Epithelial cell of esophagus (primary cell): ENCODE measurements around the gene ANGEL1.

ENCODE experiments used
- DNase-seq: peaks from one replicate; pipeline ENCODE4 v3.0.0; 2010; ENCODE audit warnings: low read depth
- H3K4me3 ChIP-seq: 2 replicates; pipeline ENCODE4 v1.5.1; 2011; ENCODE audit warnings: mild to moderate bottlenecking, low read length, control low read depth
- CTCF ChIP-seq: IDR thresholded peaks from 2 replicates; pipeline ENCODE4 v1.5.1; 2011; ENCODE audit warnings: low read depth, mild to moderate bottlenecking, low read length, control low read depth, inconsistent platforms; ENCODE audit not compliant: insufficient read depth; ENCODE audit errors: missing control alignments

ANGEL1 gene

GRCh38 chr14:76770521-76771436 lies 41.9 kb downstream of the ANGEL1 start:
- no peak for DNase-seq
- peak; percentile 6 for TF ChIP-seq CTCF
- H3K4me3 ChIP-seq = no peak overlapping the region

DNA sequence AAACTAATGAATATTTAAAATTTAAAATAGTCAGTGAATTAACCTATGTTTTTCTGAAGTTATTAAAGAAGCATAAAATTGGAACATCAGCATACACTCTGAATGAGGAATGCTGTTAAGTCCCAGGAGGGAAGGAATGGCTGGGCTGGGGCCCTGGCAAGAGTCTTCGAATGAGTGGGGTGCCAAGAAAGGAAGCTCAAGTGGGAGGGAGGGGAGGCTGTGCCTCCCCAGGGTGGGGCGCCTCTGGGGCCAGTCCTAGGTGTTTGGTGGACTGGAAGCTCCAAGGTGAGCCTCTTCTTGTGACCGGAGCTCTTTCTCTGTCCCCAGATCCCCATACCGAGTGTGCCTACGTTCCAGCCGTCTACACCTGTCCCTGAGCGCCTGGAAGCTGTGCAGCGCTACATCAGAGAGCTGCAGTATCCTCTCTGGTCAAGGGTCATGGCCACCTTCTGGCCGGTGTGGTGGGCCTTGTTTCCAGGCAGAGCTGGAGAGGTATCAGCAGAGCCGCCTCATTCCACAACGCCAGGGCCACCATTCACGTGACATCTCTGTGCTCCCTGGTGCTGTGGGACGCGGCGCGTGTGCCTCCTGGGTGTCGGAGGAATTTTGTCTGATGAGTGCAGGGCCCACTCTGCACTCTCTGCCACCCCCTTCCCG lies 42.9 kb downstream of the ANGEL1 start:
- DNase-seq = no peak
- H3K4me3 ChIP-seq = no peak overlapping the region
- no peak for TF ChIP-seq CTCF

GRCh38 chr14:76768671-76769500 lies 43.8 kb downstream of the ANGEL1 start:
- TF ChIP-seq CTCF = no peak
- H3K4me3 ChIP-seq = no peak overlapping the region
- DNase-seq = no peak

DNA sequence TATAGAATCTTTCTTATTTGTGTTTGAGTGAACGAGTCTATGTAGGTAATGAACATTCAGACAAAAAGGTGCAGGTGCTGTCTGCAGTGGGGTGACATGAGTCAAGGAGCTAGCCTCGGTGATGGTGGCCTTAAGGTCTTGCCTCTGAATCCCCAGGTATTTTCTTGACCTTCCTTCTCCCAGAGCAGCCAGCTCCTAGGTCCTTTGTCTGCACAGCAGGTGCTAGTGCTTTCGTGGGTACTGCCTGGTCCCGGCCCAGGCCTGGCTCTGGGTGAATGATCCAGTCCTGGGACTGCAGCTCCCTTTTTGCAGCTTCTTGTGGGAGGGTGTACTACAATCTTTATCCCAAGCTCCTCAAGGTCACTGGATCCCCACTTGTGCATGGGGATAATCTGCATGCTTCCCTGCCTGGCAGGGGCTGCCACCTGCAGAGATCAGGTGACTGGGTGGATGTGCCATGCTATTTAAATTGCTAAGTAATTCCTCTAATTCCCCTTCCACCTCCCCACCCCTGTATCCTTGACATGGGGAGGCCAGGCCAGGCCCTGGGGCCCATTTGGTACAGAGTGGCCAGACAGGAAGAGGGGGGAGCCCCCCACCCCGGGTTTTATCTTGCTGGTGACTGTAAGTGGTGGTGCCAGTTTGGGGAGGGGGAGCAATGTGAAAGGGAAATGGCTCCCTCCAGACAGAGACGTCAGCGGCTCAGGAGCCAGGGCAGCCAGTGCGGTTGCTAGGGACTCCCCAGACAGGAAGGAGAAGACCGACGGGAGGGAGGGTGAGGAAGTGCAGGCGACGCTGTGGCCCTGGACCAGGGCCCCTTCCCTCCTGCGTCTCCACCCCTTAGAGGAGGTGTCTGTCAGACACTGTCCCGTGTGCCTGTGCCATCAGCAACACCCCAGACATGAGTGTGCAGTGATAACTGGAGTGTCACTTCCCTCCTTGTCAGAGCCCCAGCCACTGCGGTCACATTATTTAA lies 44.7 kb downstream of the ANGEL1 start:
- no peak for DNase-seq
- H3K4me3 ChIP-seq = no peak overlapping the region
- TF ChIP-seq CTCF = no peak

DNA sequence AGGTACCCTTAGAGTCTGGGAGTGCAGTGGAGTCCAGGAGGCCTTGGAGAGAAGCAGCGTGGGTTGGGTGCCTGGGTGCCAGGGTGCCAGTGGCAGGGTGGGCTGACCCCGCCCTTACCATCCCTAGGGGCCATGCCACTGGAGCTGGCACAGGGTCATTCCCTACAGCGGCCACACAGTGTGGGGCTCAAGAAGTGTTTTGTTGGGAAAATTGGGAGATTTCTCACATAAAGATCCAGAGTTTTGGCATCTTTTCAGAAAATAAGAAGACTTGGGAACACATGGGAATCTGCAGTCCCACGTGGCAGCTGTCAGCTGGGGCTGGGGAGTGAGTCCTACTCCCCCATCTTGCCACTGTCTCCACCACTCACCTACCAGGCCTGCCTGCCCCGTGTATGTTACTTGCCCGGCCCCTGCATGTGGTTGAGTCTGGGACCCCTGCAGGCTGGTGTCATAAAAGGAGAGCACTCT lies 47.2 kb downstream of the ANGEL1 start:
- TF ChIP-seq CTCF = no peak
- no peak overlapping the region for H3K4me3 ChIP-seq
- no peak for DNase-seq
